Peyer's patch (tissue), 4 donors: ENCODE measurements around the gene CACNA2D1. TPM values are rescaled to one million over a fixed set of nuclear protein-coding genes. Genes with fewer than 3 reads are reported as not detected.

Experiments used
- DNase-seq, 3 donors: peaks; one replicate each; pipeline ENCODE4 v3.0.0-alpha.2; 2017 to 2019
- H3K27ac ChIP-seq, 4 donors: fragments of 200-600 bp; sonication (generic); one replicate each; pipeline ENCODE4 v1.5.1; 2016 to 2019
- H3K27me3 ChIP-seq, 2 donors: fragments of 200-600 bp; sonication (generic); one replicate each; pipeline ENCODE4 v1.5.1; 2019
- H3K36me3 ChIP-seq, 3 donors: fragments of 200-600 bp; sonication (generic); one replicate each; pipeline ENCODE4 v1.5.1; 2016 to 2019
- H3K4me1 ChIP-seq, 4 donors: fragments of 200-600 bp; sonication (generic); one replicate each; pipeline ENCODE4 v1.5.1; 2016 to 2019
- H3K4me3 ChIP-seq, 4 donors: fragments of 200-600 bp; sonication (generic); 1 replicate in 3 of 4; 2 replicates in 1 of 4; pipeline ENCODE4 v1.5.1; 2016 to 2019; ENCODE audit warnings: mild to moderate bottlenecking in 1 of 4
- H3K9me3 ChIP-seq, 4 donors: fragments of 200-600 bp; sonication (generic); one replicate each; pipeline ENCODE4 v1.5.1; 2016 to 2019; ENCODE audit warnings: mild to moderate bottlenecking in 1 of 4
- POLR2A ChIP-seq, 2 donors: fragments of 450-650 bp; IDR thresholded peaks; one replicate each; pipeline ENCODE4 v1.5.1; 2017; ENCODE audit warnings: antibody characterized with exemption in 2 of 2, mild to moderate bottlenecking in 2 of 2, moderate library complexity in 2 of 2
- total RNA-seq, 4 donors: library from RNA; depleted of rRNA; stranded (reverse); fragments of >200 nt; gene quantifications; one replicate each; pipeline ENCODE4 v1.1.0, GENCODE V29; 2016
- TF ChIP-seq, protein P1 (sequence below), 6 experiments: fragments of 450-650 bp in 4 of 6; fragments of 200-600 bp in 2 of 6; sonication (generic) in 1 of 6; IDR thresholded peaks; one replicate each; pipeline ENCODE4 v1.5.1; 2017 to 2019; ENCODE audit warnings: antibody characterized with exemption in 6 of 6, mild to moderate bottlenecking in 3 of 6, moderate library complexity in 1 of 6

The CACNA2D1 gene
- total RNA-seq, 4 donors from 2014 or later, result 5.5 to 85.0 (median 11.5) TPM

DNA sequence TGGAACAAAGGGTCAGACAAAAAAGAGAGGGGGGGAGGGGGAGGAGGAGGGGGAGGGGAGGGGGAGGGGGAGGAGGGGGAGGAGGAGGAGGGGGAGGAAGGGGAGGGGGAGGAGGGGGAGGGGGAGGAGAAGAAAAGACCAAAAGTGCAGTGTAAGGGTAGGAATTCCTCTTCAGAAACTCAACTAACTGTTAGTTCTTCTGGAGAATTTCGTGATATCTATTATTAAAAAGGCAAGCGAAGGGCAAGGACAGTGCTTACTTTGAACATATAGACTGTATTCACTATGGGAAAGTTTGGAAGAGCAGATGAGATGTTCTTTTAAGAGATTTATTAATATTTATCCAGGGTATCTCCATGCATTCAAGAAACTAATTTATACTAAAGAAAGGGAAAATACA is 258.1 kb downstream of the CACNA2D1 start:
- Histone ChIP-seq H3K27ac (no peak overlapping the region), H3K27me3 (no peaks in the 10 kb centered on the region), H3K4me3 (no peak overlapping the region), H3K36me3 (no peaks in the 10 kb centered on the region), H3K4me1 (no peaks in the 10 kb centered on the region), H3K9me3 (no peaks in the 10 kb centered on the region)
- TF ChIP-seq POLR2A (IDR thresholded peaks at IDR 0.05), result no peak
- TF ChIP-seq, protein P1, sequence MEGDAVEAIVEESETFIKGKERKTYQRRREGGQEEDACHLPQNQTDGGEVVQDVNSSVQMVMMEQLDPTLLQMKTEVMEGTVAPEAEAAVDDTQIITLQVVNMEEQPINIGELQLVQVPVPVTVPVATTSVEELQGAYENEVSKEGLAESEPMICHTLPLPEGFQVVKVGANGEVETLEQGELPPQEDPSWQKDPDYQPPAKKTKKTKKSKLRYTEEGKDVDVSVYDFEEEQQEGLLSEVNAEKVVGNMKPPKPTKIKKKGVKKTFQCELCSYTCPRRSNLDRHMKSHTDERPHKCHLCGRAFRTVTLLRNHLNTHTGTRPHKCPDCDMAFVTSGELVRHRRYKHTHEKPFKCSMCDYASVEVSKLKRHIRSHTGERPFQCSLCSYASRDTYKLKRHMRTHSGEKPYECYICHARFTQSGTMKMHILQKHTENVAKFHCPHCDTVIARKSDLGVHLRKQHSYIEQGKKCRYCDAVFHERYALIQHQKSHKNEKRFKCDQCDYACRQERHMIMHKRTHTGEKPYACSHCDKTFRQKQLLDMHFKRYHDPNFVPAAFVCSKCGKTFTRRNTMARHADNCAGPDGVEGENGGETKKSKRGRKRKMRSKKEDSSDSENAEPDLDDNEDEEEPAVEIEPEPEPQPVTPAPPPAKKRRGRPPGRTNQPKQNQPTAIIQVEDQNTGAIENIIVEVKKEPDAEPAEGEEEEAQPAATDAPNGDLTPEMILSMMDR (IDR thresholded peaks at IDR 0.05), result no peak
- no peak for DNase-seq

DNA sequence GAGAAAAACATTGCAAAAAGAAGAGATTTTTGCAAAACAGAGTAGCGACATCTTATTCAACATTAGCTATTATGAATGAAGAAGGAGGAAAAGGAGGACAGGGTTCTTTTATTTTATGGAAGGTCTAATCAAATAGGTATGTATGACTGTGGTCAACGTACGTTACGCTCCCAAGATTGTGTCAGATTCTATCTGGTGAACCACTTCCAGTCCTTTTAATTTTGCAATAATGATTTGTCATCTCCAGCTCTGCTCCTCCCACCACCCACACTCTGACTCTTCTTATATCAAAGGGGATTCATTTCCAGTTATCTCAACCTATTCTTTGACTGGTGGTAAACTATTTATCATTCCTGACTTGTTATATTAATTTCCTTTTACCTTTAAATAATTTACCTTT is 259.9 kb downstream of the CACNA2D1 start:
- Histone ChIP-seq H3K36me3 (no peaks in the 10 kb centered on the region), H3K4me1 (no peaks in the 10 kb centered on the region), H3K9me3 (no peaks in the 10 kb centered on the region), H3K27me3 (no peaks in the 10 kb centered on the region), H3K27ac (no peak overlapping the region), H3K4me3 (no peak overlapping the region)
- TF ChIP-seq, protein P1 (IDR thresholded peaks at IDR 0.05), result no peak
- TF ChIP-seq POLR2A (IDR thresholded peaks at IDR 0.05), result no peak
- DNase-seq, result no peak

GRCh38 chr7:82179311-82179710 is 264.3 kb downstream of the CACNA2D1 start:
- no peak for DNase-seq
- no peak overlapping the region for H3K4me3 ChIP-seq
- H3K9me3 ChIP-seq, result no peaks in the 10 kb centered on the region
- H3K27me3 ChIP-seq, result no peaks in the 10 kb centered on the region
- no peaks in the 10 kb centered on the region for H3K4me1 ChIP-seq
- H3K27ac ChIP-seq, result no peak overlapping the region
- no peak for TF ChIP-seq POLR2A (IDR thresholded peaks at IDR 0.05)
- TF ChIP-seq, protein P1 (IDR thresholded peaks at IDR 0.05), result no peak
- H3K36me3 ChIP-seq, result no peaks in the 10 kb centered on the region

- no peak overlapping the region for H3K27ac ChIP-seq
- H3K36me3 ChIP-seq, result no peaks in the 10 kb centered on the region
- TF ChIP-seq, protein P1 (IDR thresholded peaks at IDR 0.05), result no peak
- TF ChIP-seq POLR2A (IDR thresholded peaks at IDR 0.05), result no peak
- no peak for DNase-seq
- H3K4me3 ChIP-seq, result no peak overlapping the region
- H3K9me3 ChIP-seq, result no peaks in the 10 kb centered on the region
- H3K27me3 ChIP-seq, result no peaks in the 10 kb centered on the region
- no peaks in the 10 kb centered on the region for H3K4me1 ChIP-seq
These were observed 268.3 kb downstream of the CACNA2D1 start for GRCh38 chr7:82175319-82175718.

GRCh38 chr7:82173400-82174021 is 270.1 kb downstream of the CACNA2D1 start:
- Histone ChIP-seq H3K4me1 (no peaks in the 10 kb centered on the region), H3K27me3 (no peaks in the 10 kb centered on the region), H3K27ac (no peak overlapping the region), H3K9me3 (no peaks in the 10 kb centered on the region), H3K4me3 (no peak overlapping the region), H3K36me3 (no peaks in the 10 kb centered on the region)
- DNase-seq, result no peak
- TF ChIP-seq POLR2A (IDR thresholded peaks at IDR 0.05), result no peak
- TF ChIP-seq, protein P1 (IDR thresholded peaks at IDR 0.05), result no peak

GRCh38 chr7:82172881-82173280 is 270.7 kb downstream of the CACNA2D1 start:
- H3K36me3 ChIP-seq, result no peaks in the 10 kb centered on the region

More at GRCh38 chr7:82172881-82173280, 270.7 kb downstream of the CACNA2D1 start:
- no peak overlapping the region for H3K27ac ChIP-seq
- H3K4me1 ChIP-seq, result no peaks in the 10 kb centered on the region
- H3K4me3 ChIP-seq, result no peak overlapping the region
- no peaks in the 10 kb centered on the region for H3K27me3 ChIP-seq
- no peak for DNase-seq
- no peaks in the 10 kb centered on the region for H3K9me3 ChIP-seq
- TF ChIP-seq, protein P1 (IDR thresholded peaks at IDR 0.05), result no peak
- no peak for TF ChIP-seq POLR2A (IDR thresholded peaks at IDR 0.05)
